Activated CD8-positive, alpha-beta memory T cell treated with anti-CD3 and anti-CD28 coated beads, Interleukin-2, amount 50 U/mL, for 1 hour (primary cell): ENCODE results near the gene NUDT7.

Source experiments
- DNase-seq: peaks from one replicate; pipeline ENCODE4 v3.0.0-alpha.2; 2020; ENCODE audit errors: extremely low read depth

Gene NUDT7

GRCh38 chr16:77780378-77780837 lies 58.1 kb downstream of the NUDT7 start:
- no peak for DNase-seq

- no peak for DNase-seq
Observed at GRCh38 chr16:77781091-77781490, 58.8 kb downstream of the NUDT7 start.

- no peak for DNase-seq
Observed at GRCh38 chr16:77782694-77783093, 60.4 kb downstream of the NUDT7 start.

GRCh38 chr16:77784441-77785372 lies 62.4 kb downstream of the NUDT7 start:
- DNase-seq: no peak

- no peak for DNase-seq
Observed at GRCh38 chr16:77785373-77785764, 63.1 kb downstream of the NUDT7 start.

- no peak for DNase-seq
Observed at GRCh38 chr16:77786186-77786847, 64.0 kb downstream of the NUDT7 start.

GRCh38 chr16:77787452-77787851 lies 65.1 kb downstream of the NUDT7 start:
- no peak for DNase-seq

- DNase-seq: no peak
Observed at GRCh38 chr16:77788181-77789084, 66.1 kb downstream of the NUDT7 start, which contains the start of gene VAT1L. Gene VAT1L, plus strand, starts transcription at chr16:77788564. Its CDS starts 119 bp downstream, at chr16:77788683.

GRCh38 chr16:77789085-77790008 lies 67.0 kb downstream of the NUDT7 start:
- DNase-seq: no peak

GRCh38 chr16:77790009-77790372 lies 67.7 kb downstream of the NUDT7 start:
- no peak for DNase-seq

GRCh38 chr16:77790912-77791311 lies 68.6 kb downstream of the NUDT7 start:
- DNase-seq: no peak
